Measurements from ENCODE around the gene NME4.
"Not testable (repeated sequence)": the region's sequence is repeated elsewhere in the genome, so short reads cannot be mapped to it uniquely, and the experiment has no call there.

NME4 gene

DNA sequence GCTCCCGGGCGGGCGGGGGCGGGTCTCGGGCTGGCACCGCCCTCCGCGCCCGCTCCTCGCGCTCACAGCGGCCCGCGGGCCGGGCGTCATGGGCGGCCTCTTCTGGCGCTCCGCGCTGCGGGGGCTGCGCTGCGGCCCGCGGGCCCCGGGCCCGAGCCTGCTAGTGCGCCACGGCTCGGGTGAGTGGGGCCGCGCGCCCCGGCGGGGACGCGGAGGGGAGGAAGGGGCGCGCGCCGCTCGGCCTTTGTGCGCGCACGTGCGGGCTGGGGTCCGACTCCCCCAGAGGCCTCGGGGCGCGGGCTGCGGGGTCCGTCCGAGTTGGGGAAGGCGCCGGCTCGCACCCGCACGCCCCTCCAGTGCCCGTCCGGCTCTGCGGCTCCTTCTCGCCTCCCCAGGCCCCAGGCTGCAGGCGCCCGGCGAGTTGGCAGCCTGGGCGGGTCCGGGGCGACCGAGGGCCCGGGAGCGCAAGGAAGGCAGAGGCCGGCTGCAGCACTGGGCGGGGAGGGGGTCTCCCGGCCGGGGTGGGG, at the start of gene NME4:
NME4 (plus strand) TSS at position 65 of the 527 bp plus-strand sequence; CDS start at position 89, 24 bp downstream.
- DNase-seq (ENCODE audit: low read depth in 2 of 3, low spot score in 2 of 3): no peak

DNA sequence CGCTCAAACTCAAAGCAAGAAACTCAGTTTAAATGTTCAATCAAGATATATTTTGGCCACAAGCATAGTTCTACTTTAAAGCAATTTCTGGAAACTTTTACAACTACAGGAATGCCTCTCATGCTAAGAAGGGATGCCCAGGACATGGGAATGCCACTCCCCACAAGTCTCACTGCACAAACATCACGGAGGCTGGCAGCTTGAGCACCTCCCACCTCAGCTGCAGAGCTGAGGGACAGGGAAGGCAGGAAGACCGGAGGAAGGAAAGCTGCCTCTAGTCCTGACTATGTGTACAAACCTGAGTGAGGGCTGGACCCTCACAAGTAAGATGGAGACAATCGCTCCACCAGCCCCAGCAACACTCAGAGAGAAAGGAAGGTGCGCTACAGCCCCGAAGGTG, 49.8 kb upstream of the NME4 start:
- DNase-seq (ENCODE audit: low read depth in 2 of 3, low spot score in 2 of 3): no peak

DNA sequence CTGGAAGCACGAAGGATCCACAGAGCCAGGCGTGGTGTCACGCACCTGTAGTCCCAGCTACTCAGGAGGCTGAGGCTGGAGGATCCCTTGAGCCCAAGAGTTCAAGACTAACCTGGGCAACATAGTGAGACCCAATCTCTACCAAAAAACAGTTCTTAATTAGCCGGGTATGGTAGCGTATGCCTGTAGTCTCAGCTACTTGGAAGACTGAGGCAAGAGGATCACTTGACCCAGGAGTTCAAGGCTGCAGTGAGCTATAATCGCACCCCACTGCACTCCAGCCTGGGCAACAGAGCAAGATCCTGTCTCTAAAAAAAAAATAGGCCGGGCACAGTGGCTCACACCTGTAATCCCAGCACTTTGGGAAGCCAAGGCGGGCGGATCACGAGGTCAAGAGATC, 48.5 kb upstream of the NME4 start:
- DNase-seq (ENCODE audit: low read depth in 2 of 3, low spot score in 2 of 3): not testable (repeated sequence)

DNA sequence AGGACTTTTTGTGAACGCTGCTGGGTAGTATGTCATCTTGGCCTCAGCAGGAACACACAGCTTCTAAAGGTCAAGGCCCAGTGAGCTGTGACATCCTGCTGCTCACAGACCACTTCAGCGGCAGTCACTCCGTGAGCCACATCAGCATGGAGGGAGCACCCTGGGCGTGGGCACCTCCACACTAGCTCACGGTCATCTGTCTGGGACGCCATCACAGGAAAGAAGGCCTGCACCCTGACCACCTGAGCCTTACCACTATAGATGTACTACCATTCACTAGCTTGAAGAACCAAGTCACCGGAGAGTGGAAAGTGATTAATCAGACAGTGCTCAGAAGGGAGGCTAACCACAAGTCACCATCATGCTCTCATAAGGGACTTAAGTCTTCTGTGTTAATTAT, 47.8 kb upstream of the NME4 start:
- DNase-seq (ENCODE audit: low read depth in 2 of 3, low spot score in 2 of 3): no peak

DNA sequence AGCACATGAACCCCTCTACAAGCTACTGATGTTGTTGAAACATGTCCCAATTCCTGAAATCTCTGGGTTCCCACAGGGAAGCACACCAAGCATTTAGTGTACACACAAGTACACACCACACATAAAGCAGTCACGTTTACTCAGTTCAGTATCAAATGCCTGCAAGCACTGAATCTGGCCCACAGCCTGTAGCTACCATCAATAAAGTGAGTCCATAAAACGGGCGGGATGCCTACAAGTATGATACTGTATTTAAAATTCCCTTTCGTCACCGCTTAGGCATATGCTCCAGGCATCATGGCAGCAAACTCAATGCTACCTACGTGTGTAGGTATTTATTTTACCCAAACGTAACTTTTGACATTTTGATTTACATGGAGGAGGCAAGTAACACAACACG, 46.8 kb upstream of the NME4 start:
- no peak for DNase-seq (ENCODE audit: low read depth in 2 of 3, low spot score in 2 of 3)

DNA sequence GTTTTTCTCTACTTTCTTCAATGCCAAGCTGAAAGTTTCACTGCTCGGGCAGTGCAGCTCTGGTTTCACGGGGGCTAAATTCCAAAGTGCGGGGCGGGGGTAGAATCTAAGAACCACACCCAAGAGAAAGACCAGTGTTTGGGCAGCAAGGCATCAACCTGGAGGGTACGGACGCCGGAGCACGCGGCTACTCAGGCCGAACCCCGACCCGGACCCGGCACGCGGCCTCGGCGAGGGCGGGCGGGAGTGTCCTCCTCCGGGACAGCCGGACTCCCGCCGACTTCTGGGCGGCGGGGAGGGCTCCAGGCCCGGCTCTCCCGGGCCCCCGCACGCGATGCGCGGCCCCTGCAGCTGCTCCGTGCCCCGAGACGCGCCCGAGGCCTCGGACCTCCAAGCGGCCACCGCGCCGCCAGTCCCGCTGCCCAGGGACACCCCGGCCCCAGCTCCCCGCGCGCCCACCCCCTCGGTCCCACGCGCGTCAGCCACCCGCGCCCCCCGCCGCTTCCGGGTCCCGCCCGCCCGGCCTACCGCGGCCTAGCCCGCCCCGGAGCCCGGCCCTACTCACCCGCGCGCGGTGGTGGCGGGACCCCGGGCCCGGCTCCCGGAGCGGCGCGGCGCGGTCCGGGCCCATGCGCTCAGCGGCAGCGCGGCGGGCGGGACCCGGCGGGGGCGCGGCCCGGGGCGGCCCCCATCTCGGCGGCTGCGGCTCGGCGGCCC, 45.0 kb upstream of the NME4 start:
- no peak for DNase-seq (ENCODE audit: low read depth in 2 of 3, low spot score in 2 of 3)

DNA sequence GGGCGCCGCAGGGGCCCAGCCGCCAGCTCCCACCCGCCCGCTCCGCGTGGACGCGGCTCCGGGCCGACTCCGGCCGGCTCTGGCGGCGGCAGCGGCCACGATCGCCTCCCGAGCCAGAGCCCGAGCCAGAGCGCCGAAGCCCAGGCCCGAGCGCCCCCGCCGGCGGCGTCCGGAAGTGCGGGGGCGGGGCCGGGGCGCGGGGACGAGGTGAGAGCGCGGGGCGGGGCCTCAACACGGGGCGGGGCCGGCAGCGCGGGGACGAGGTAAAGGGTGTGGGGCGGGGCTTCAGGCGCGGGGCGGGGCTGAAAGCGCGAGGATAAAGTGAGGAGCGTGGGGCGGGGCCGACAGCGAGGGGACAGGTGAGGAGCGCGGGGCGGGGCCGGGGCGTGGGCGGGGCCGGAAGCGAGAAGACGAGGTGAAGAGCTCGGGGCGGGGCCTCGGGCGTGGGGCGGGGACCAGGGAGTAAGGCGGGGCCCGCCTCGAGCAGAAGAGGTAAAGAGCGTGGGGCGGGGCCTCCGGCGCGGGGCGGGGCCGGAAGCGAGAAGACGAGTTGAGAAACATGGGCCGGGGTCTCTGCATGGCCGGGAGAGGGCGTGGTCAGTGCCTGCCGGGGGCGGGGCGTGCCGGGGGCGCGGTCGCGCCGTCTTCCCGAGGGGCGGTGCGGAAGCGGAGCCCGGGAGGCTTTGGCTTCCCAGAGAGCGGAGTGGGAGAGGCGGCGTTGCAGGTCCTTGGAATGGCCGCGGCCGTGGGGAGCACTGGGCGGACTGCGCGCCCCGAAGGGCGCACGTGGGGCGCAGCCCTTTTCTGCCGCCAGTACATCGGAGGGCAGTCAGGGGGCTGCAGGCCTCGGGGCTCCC, 44.2 kb upstream of the NME4 start, which contains the start of gene AXIN1:
AXIN1 (minus strand) TSS at position 177 of the 857 bp plus-strand sequence. CDS start 5,698 bp downstream, outside the sequence.
- peak; percentile 99 to 100 (median 100) for DNase-seq (ENCODE audit: low read depth in 2 of 3, low spot score in 2 of 3)

DNA sequence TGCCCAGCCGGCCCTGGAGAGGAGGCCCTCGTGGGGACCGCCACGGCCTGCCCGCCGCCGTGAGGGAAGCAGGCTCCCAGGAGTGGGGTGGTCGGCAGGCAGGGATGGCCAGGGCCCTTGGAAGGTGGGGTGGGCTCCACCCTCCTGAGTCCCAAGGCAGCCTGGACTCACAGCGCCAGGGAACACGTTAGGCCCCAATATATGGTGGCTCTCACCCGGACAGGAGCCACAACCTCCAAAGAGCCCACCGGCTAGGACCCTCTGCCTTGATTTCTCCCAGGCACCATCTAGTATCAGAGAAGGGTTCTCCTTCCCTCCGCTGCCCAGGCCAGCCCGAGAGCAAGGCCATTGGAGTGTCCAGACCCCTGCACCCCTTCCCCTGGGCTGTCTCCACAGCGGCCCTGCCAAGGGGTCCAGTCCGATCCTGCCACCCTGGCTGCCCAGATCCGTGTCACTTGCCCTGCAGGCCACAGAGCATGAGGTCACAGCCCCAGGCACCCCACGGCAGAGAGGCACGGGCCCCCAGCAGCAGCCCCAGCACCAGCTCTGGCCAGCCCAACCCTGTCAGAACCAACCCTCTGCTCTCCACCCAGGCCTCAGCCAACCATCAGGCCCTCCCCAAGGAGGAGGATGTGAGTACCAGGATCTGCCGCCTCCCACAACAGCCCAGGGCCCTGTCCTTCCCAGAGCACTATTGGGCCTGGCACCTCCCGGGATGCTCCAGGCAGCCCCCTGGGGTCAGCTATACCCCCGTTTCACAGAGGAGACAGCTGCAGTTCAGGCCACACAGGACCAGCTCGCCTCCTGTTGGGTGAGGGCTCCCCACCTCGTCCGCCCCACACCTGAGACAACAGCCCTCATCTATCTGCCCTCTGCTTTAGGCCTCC, 43.4 kb upstream of the NME4 start:
- DNase-seq (ENCODE audit: low read depth in 2 of 3, low spot score in 2 of 3): no peak

DNA sequence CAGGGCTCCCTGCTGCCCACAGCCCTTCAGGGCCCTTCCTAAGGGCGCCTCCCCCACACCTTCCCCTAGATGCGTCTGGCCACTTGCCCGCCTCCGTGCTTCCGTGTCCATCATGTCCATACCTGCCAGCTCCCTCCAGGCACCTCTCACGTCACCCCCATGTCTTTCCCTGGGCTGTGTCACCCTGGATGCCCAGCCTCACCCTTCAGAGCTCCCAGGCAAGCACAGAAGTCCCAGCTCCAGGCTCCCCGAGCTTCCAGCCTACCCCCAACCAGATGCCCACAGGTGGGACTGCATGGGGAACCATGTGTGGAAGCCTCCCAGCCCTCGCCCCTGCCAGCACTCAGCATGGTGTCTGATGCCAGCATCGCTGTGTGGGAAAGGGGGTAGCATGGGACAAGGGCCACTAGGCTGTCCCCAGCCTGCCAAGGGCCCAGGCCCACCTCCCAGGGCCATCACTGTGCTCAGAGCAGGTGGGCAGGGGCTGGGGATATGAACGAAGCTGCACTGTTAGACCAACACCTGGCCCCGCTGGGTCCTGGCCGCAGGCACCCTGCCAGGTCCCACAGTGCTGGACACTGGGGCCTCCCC, 42.6 kb upstream of the NME4 start:
- DNase-seq (ENCODE audit: low read depth in 2 of 3, low spot score in 2 of 3): no peak

DNA sequence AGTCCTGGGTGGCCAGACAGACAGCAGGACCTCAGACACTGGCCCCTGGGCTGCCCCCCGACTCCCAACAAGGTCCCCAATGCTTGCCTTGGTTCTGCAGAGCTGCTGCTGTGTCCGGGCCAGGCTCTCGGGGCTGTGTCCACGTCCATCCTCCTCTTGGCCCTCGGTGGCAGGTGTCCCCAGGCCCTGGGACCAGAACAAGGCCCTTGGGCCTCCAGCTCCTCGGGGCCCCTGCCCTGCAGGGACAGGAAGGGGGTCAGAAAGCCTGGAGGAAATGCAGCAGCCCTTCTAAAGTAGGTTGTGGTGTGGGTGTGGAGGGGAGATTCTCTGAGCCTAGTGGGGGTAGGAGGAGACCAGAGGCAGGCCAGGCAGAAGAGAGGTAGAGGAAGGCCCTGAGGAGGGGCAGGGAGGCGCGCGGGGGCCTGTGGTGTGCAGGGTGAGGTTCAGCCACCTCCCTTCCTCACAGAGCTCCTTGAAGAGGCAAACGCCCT, 42.0 kb upstream of the NME4 start:
- DNase-seq (ENCODE audit: low read depth in 2 of 3, low spot score in 2 of 3): no peak

DNA sequence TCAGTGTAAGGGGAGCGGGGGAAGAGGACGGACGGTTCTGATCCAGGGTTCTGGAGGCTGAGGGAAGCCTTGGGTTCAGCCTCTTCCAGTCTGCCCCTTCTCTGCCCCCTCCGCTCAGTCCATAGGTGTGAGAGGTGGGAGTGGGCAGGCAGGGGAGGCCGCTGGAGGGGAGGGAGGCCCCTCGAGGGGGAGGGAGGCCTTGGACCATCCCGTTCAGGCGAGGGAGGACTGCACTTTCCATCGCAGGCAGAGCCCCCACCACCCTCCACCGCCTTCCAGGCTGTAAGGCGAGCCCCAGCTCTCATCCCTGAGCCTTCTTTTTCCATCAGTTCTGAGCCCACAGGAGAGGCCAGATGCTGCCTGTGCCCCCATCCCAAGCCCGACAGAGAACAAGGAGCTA, 40.3 kb upstream of the NME4 start:
- no peak for DNase-seq (ENCODE audit: low read depth in 2 of 3, low spot score in 2 of 3)

DNA sequence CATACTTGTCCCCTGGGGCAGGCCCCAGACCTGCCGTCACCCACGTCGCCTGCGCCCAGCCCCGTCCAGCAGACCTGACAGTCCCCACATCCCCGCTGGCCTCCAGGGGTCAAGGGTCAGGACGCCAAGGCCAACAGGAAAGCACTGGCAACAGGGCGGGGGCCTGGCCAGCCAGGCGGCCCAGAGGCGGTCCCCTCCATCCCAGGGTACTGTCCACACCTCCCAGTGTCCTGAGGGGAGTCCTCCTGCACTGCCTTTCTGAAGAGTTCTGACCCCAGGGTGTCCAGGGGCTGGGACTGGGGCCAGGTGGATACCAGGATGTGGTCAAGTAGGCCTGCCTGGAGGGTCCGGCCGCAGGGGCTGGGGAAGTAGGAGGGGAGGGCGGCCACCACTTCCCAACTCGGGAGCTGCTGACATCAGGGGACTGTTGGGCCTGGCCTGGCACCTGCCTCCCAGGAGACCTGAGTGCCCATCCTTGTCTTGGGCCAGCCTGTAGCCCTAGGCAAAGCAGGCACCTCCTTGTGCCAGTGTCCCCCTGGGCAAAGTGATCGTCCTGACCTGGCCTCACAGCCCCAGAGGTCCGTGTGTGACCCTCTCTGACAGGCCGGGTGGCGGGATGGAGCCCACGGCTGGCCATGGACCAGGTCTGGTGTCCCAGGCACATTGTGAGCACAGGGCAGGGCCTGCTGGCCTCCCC, 37.8 kb upstream of the NME4 start:
- no peak for DNase-seq (ENCODE audit: low read depth in 2 of 3, low spot score in 2 of 3)

DNA sequence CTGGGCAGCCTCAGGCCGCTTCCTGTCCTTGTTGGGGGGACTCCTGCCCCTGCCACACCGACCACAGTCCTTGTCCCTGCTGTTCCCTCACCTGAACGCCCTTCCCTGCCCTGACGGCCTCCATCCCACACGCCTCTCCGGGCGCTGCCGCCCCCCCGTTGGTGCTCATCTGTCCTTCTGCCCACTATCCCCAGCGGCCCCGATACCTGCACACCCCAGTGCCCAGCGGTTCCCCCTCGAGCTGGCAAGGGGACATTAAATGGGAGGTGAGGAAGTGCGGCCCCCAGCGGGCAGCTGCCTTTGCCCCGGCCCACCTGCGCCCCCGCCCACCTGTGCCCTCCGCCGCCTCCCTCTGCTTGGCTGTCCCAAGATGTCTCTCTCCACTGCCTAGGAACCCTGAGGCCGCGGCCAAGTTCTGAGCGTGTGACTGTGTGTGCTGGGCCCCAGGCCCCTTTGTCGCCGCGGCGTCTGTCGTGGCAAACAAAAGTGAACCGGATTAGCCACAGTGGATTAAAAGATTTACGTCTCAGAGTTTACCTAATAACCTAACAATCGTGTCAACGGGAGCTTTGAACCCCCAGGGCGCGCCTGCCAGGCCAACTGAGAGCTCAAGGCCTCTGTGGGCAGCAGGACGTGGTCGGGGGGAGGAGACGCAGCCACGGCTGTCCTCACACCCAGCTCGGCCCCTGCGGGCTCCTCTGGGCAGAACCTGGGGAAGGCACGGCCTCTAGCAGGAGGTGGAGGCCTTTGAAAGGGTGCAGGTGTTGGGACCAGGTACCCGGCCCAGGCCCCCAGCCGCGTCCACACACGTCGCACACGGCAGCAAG, 36.9 kb upstream of the NME4 start:
- no peak for DNase-seq (ENCODE audit: low read depth in 2 of 3, low spot score in 2 of 3)

DNA sequence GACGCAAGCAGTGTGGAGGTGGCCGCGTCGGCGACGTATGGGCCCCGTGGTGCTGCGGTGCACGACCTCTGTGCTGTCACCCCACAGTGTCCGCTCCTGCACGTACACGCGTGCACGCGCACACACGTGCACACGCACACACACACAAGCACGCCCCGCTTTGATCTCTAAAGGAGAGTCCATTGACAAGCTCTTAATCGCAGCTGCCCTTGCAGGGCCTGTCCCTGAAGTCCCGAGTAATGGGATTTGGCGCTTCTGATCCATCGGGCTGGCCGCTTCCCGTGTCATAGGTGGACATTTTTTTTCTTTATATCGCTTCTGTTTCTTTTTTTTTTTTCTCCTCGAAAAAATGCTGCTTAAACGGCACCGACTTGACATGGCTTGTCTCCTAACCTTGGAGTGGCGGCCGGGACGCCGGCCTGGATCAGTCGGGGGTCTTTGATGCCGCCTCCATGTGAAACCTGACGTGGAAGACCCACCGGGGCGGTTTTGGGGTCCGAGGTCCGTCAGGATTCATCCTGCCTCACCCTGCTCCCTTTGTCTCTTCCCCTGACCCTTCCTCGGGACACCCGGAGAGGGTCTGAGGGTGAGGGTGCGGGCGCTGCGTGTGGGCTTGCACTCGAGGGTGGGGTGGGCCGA, 36.2 kb upstream of the NME4 start:
- no peak for DNase-seq (ENCODE audit: low read depth in 2 of 3, low spot score in 2 of 3)

DNA sequence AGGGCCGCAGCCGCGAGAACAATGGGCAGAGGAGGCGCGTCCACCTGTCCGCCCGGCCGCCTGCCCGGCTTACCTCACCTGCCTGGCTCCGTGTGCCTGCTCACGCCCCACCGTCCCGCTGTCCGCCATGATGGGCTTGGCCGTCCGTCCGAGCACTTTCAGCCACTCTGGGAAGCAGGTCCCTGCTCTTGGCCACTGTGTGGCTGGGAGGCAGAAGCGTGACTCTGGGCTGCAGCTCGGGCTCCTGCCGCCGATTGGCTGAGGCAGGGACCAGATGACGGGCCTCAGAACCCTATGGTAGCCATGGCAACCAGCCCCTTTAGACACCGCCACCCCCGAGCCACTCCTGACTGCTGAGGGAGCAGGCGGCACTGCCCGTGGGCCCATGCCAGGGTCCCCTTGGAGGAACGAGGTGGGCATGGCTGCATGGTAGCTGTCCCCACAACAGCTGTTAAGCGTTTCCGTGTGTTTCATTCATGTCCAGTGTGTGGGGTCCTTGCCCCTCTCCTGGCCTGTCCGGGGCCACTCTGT, 35.6 kb upstream of the NME4 start:
- DNase-seq (ENCODE audit: low read depth in 2 of 3, low spot score in 2 of 3): no peak

DNA sequence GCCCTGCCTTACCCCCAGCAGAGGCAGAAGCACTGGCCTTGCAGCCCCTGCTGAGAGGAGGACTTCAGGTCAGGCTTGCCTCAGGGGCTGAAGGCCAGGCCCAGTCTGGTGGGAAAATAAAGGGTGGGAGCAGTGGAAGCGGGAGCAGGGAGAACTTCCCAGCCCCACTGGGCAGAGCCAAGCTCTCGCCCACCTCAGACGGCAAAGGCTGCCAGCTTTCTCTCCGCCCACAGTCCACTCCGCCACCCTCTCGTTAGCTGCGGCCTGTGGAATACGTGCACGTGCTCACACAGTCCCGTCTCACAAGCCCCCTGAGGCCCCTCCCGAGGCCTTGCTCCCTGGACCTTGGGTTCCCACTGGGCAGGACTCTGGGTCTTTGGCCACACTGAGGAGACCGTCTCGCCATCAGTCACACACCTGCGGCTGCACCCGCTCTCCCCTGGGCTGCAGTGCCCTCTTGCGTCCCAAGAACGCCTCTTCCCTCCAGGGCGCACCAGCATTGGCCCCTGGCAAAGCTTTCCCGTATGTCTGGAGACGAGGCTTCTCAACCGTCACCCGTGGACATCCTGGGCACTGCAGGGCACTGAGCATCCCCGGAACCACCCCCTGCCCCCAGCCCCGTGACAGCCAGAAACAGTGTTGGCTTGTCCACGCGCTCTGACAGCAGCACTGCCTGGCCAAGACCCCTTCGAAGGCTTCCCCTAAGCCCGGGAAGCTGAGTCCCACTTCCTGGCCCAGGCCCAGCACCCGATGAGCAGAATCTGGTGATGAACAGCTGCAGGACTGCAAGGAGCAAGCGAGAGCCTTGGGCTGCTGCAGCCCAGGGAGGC, 34.9 kb upstream of the NME4 start:
- peak in 1 of 3 experiments; percentile 52 for DNase-seq (ENCODE audit: low read depth in 2 of 3, low spot score in 2 of 3)

DNA sequence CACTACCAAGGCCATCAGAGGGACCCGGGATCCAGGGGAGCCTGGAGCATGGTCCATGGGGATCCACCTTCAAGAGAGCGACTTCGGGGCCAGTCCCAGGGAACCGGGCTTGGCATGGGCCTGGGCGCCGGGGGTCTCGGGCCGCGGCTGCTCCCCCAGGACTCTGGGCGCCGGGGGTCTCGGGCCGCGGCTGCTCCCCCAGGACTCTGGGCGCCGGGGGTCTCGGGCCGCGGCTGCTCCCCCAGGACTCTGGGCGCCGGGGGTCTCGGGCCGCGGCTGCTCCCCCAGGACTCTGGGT, 34.3 kb upstream of the NME4 start:
- not testable (repeated sequence) for DNase-seq (ENCODE audit: low read depth in 2 of 3, low spot score in 2 of 3)

Measured in activated CD8-positive, alpha-beta memory T cell treated with anti-CD3 and anti-CD28 coated beads for 48 hours (primary cell).